ENCODE results near the gene EDA. TPM values are rescaled to one million over a fixed set of nuclear protein-coding genes. Genes with fewer than 3 reads are reported as not detected.

EDA gene
- total and polyA plus RNA-seq, 10 of the 15 experiments (the other 5 are each of a cell fraction or from before 2014, with no cell fraction given), result 0.06 TPM; not detected in 9

GRCh38 chrX:69705818-69706217 is 89.9 kb downstream of the EDA start:
- DNase-seq (ENCODE audit: low read depth, low spot score), result no peak
- no peak for ATAC-seq
- no TSS peak for BruUV-seq (replicated peaks)
- SMC1A ChIA-PET (ENCODE audit: uncharacterized antibody, unreplicated experiment), result no interaction called here
- POLR2A ChIA-PET, result no interaction called here
- RAD21 ChIA-PET (ENCODE audit: unreplicated experiment), result no interaction called here
- Histone ChIP-seq H3K27me3 (replicated peaks in 1 of 2; ENCODE audit: control insufficient read depth in 2 of 2, insufficient read depth in 2 of 2, low read length in 1 of 2) (no peaks in the 10 kb centered on the region), H3K4me1 (ENCODE audit: control insufficient read depth, insufficient read depth, low read length) (no peaks in the 10 kb centered on the region), H4K20me1 (ENCODE audit: control insufficient read depth, insufficient read depth) (no peaks in the 10 kb centered on the region), H2AFZ (ENCODE audit: control insufficient read depth, low read depth, low read length) (no peak overlapping the region), H3K27ac (ENCODE audit: control insufficient read depth, insufficient read depth) (no peak overlapping the region), H3K9ac (ENCODE audit: control insufficient read depth, insufficient read depth, low read length) (no peak overlapping the region), H3K36me3 (ENCODE audit: control insufficient read depth in 2 of 2, insufficient read depth in 2 of 2, low read length in 1 of 2) (no peaks in the 10 kb centered on the region), H3K9me3 (replicated peaks; ENCODE audit: control insufficient read depth, insufficient read depth, low read length) (no peaks in the 10 kb centered on the region; the same call in 2 of the 3 replicates), H3K4me3 (no peak overlapping the region), H3K79me2 (ENCODE audit: control insufficient read depth, insufficient read depth, low read length) (no peaks in the 10 kb centered on the region), H3K4me2 (ENCODE audit: control insufficient read depth, insufficient read depth) (no peak overlapping the region)
- FAIRE-seq, result no peak
- CTCF ChIA-PET, result no interaction called here
- intact Hi-C loops (cut with micrococcal nuclease; ENCODE audit: unreplicated experiment), result no loop called here
- 33% methylated on average over 2 of the region's 2 CpGs for WGBS (ENCODE audit: insufficient coverage, insufficient replicate concordance, low lambda C conversion rate, missing lambda C conversion rate)
- in situ Hi-C loops (cut with MboI), result no loop called here
- no peak for TF ChIP-seq SMARCA5 (IDR thresholded peaks at IDR 0.05)
- no peak for TF ChIP-seq YY1 (IDR thresholded peaks at IDR 0.05; ENCODE audit: low read depth, low read length)
- no peak for TF ChIP-seq TCF3 (IDR thresholded peaks at IDR 0.05; ENCODE audit: borderline replicate concordance, insufficient read depth, low read depth, low read length)
- no peak for TF ChIP-seq ZNF592 (IDR thresholded peaks at IDR 0.05)
- no peak for TF ChIP-seq CEBPZ (IDR thresholded peaks at IDR 0.05; ENCODE audit: low read depth, low read length)
- no peak for TF ChIP-seq ZBTB40 (IDR thresholded peaks at IDR 0.05; ENCODE audit: borderline replicate concordance)
- no peak for TF ChIP-seq MYC (IDR thresholded peaks at IDR 0.05; ENCODE audit: insufficient read depth, insufficient read length, insufficient replicate concordance, low read length, severe bottlenecking)
- TF ChIP-seq ZNF384 (IDR thresholded peaks at IDR 0.05; ENCODE audit: borderline replicate concordance, low read depth, low read length), result no peak
- no peak for TF ChIP-seq DPF2 (IDR thresholded peaks at IDR 0.05)
- no peak for TF ChIP-seq HDAC6 (IDR thresholded peaks at IDR 0.05; ENCODE audit: unreplicated experiment)
- TF ChIP-seq JUND (IDR thresholded peaks at IDR 0.05; ENCODE audit: low read depth, low read length), result no peak
- TF ChIP-seq SP1 (IDR thresholded peaks at IDR 0.05; ENCODE audit: low read depth, low read length), result no peak
